GOT3 (cell line): ENCODE measurements around the gene DCTPP1.
"Not testable (repeated sequence)": the region's sequence is repeated elsewhere in the genome, so short reads cannot be mapped to it uniquely, and the experiment has no call there.

Source experiments
- DNase-seq: peaks from one replicate; lab custom pipeline; 2025; ENCODE audit warnings: mixed read lengths; lab: John Stamatoyannopoulos, UW

Gene DCTPP1

GRCh38 chr16:30429678-30430427, at the start of gene DCTPP1:
TSS of gene DCTPP1 (minus strand) at chr16:30430030. CDS start at chr16:30429980, 50 bp downstream.
- peak; percentile 77 for DNase-seq

- no peak for DNase-seq
These were observed 49.1 kb upstream of the DCTPP1 start for GRCh38 chr16:30478766-30479478.

GRCh38 chr16:30477773-30478172, 47.9 kb upstream of the DCTPP1 start:
- DNase-seq: not testable (repeated sequence)

- DNase-seq: no peak
These were observed 47.2 kb upstream of the DCTPP1 start for GRCh38 chr16:30476991-30477390.

GRCh38 chr16:30474684-30475083, 44.9 kb upstream of the DCTPP1 start:
- DNase-seq: no peak

- DNase-seq: no peak
These were observed 44.2 kb upstream of the DCTPP1 start for GRCh38 chr16:30474074-30474452.

- DNase-seq: no peak
These were observed 43.6 kb upstream of the DCTPP1 start for GRCh38 chr16:30473231-30474073.

- DNase-seq: no peak
These were observed 42.6 kb upstream of the DCTPP1 start, which contains the start of gene ITGAL for GRCh38 chr16:30472328-30472942. TSS of gene ITGAL (plus strand) at chr16:30472742. CDS start at chr16:30472838, 96 bp downstream.

- no peak for DNase-seq
These were observed 40.8 kb upstream of the DCTPP1 start for GRCh38 chr16:30470632-30470995.

GRCh38 chr16:30470170-30470512, 40.3 kb upstream of the DCTPP1 start:
- no peak for DNase-seq

- no peak for DNase-seq
These were observed 34.2 kb upstream of the DCTPP1 start for GRCh38 chr16:30464078-30464477.

GRCh38 chr16:30461426-30461825, 31.6 kb upstream of the DCTPP1 start:
- DNase-seq: not testable (repeated sequence)

- DNase-seq: no peak
These were observed 29.6 kb upstream of the DCTPP1 start for GRCh38 chr16:30459456-30459855.

GRCh38 chr16:30458561-30459394, 28.9 kb upstream of the DCTPP1 start:
- no peak for DNase-seq

- DNase-seq: no peak
These were observed 28.1 kb upstream of the DCTPP1 start for GRCh38 chr16:30457743-30458560.

GRCh38 chr16:30457256-30457655, 27.4 kb upstream of the DCTPP1 start:
- DNase-seq: no peak

- no peak for DNase-seq
These were observed 26.5 kb upstream of the DCTPP1 start for GRCh38 chr16:30456302-30456701.

- DNase-seq: not testable (repeated sequence)
These were observed 23.1 kb upstream of the DCTPP1 start for GRCh38 chr16:30452709-30453580.

- DNase-seq: no peak
These were observed 19.2 kb upstream of the DCTPP1 start for GRCh38 chr16:30449116-30449435.
